GM21367 (cell line): ENCODE measurements around the gene COMMD10.
A peak's percentile ranks its signal among the peaks of the same experiment; 100 is the strongest.
"Not testable (repeated sequence)": the region's sequence is repeated elsewhere in the genome, so short reads cannot be mapped to it uniquely, and the experiment has no call there.

Experiments used
- ATAC-seq: cut with Tn5 transposase; IDR thresholded peaks from one replicate; pipeline ENCODE4 v1.9.1; 2021; ENCODE audit not compliant: unreplicated experiment

COMMD10 gene

GRCh38 chr5:116084871-116085715, at the start of gene COMMD10:
Gene COMMD10, plus strand, starts transcription at chr5:116085025.
- peak; percentile 87 for ATAC-seq

GRCh38 chr5:116035123-116035522, 49.7 kb upstream of the COMMD10 start:
- ATAC-seq = no peak

- no peak for ATAC-seq
Observed at GRCh38 chr5:116037236-116037822, 47.5 kb upstream of the COMMD10 start.

- peak; percentile 93 for ATAC-seq
Observed at GRCh38 chr5:116038817-116039216, 46.0 kb upstream of the COMMD10 start.

GRCh38 chr5:116042375-116042774, 42.5 kb upstream of the COMMD10 start:
- no peak for ATAC-seq

GRCh38 chr5:116044073-116044472, 40.8 kb upstream of the COMMD10 start:
- ATAC-seq = no peak

GRCh38 chr5:116045821-116046220, 39.0 kb upstream of the COMMD10 start:
- ATAC-seq = no peak

- ATAC-seq = no peak
Observed at GRCh38 chr5:116046261-116046660, 38.6 kb upstream of the COMMD10 start.

GRCh38 chr5:116046823-116047222, 38.0 kb upstream of the COMMD10 start:
- no peak for ATAC-seq

GRCh38 chr5:116058346-116058936, 26.4 kb upstream of the COMMD10 start:
- no peak for ATAC-seq

GRCh38 chr5:116062352-116062751, 22.5 kb upstream of the COMMD10 start:
- no peak for ATAC-seq

- ATAC-seq = no peak
Observed at GRCh38 chr5:116063950-116064349, 20.9 kb upstream of the COMMD10 start.

- ATAC-seq = no peak
Observed at GRCh38 chr5:116068028-116068632, 16.7 kb upstream of the COMMD10 start.

- ATAC-seq = no peak
Observed at GRCh38 chr5:116071211-116071610, 13.6 kb upstream of the COMMD10 start.

- ATAC-seq = no peak
Observed at GRCh38 chr5:116075191-116075831, 9.5 kb upstream of the COMMD10 start.

GRCh38 chr5:116076496-116076895, 8.3 kb upstream of the COMMD10 start:
- ATAC-seq = peak; percentile 98

- ATAC-seq = no peak
Observed at GRCh38 chr5:116078199-116078598, 6.6 kb upstream of the COMMD10 start.

GRCh38 chr5:116084287-116084691, 536 bp upstream of the COMMD10 start:
- ATAC-seq = peak; percentile 32

GRCh38 chr5:116086309-116086708, 1.5 kb downstream of the COMMD10 start:
- not testable (repeated sequence) for ATAC-seq

GRCh38 chr5:116088062-116088461, 3.2 kb downstream of the COMMD10 start:
- ATAC-seq = no peak

- ATAC-seq = no peak
Observed at GRCh38 chr5:116090302-116090701, 5.5 kb downstream of the COMMD10 start.
